Caco-2 (cell line): Measurements from ENCODE around the gene SEC23B. TPM values are rescaled to one million over a fixed set of nuclear protein-coding genes. Genes with fewer than 3 reads are reported as not detected.

Source experiments
- BruUV-seq: library from RNA; stranded (reverse); fragments of 400-500 nt; replicated peaks from 2 replicates; lab custom pipeline; 2021; lab: Mats Ljungman, UMichigan
- CTCF ChIA-PET: fragments of 300-600 bp; sonication (Branson Sonifier 250); formaldehyde crosslinking; loops from one replicate; lab custom pipeline; 2022; ENCODE audit warnings: antibody characterized with exemption; lab: Charles Lee
- POLR2A ChIA-PET: fragments of 300-600 bp; sonication (Branson Sonifier 250); formaldehyde crosslinking; loops from one replicate; lab custom pipeline; 2022; ENCODE audit warnings: antibody characterized with exemption; lab: Charles Lee
- DNase-seq, 2 experiments: peaks; one replicate each; pipeline versions ENCODE4 v3.0.0 to v3.0.0-alpha.2; 2020 to 2022
- H3K27me3 ChIP-seq: replicated peaks from 2 replicates; pipeline ENCODE4 v1.6.0; 2011; ENCODE audit warnings: low read length; ENCODE audit not compliant: control insufficient read depth, insufficient read depth
- H3K36me3 ChIP-seq: 2 replicates; pipeline ENCODE4 v1.5.1; 2011; ENCODE audit warnings: low read length; ENCODE audit not compliant: control insufficient read depth, insufficient read depth
- H3K4me1 ChIP-seq: fragments of 250-450 bp; sonication (Bioruptor Pico); 2 replicates; pipeline ENCODE4 v1.5.1; 2020; ENCODE audit warnings: mild to moderate bottlenecking
- H3K4me3 ChIP-seq: 2 replicates; pipeline ENCODE4 v1.5.1; 2011; ENCODE audit warnings: low read depth, mild to moderate bottlenecking, control low read depth, low read length
- H3K9me3 ChIP-seq: fragments of 250-450 bp; sonication (Bioruptor Pico); 2 replicates; pipeline ENCODE4 v1.5.1; 2020; ENCODE audit warnings: mild to moderate bottlenecking, moderate library complexity
- H3K27ac Mint-ChIP-seq: one replicate; pipeline ENCODE4 v1.8.0; 2022; ENCODE audit warnings: mixed read lengths; ENCODE audit not compliant: unreplicated experiment
- H3K27me3 Mint-ChIP-seq: one replicate; pipeline ENCODE4 v1.8.0; 2022; ENCODE audit warnings: mixed read lengths; ENCODE audit not compliant: insufficient read depth, unreplicated experiment
- H3K36me3 Mint-ChIP-seq: one replicate; pipeline ENCODE4 v1.8.0; 2022; ENCODE audit warnings: mild to moderate bottlenecking, mixed read lengths; ENCODE audit not compliant: insufficient read depth, unreplicated experiment
- H3K4me1 Mint-ChIP-seq: one replicate; pipeline ENCODE4 v1.8.0; 2022; ENCODE audit warnings: low read depth, mixed read lengths; ENCODE audit not compliant: unreplicated experiment
- H3K4me3 Mint-ChIP-seq: one replicate; pipeline ENCODE4 v1.8.0; 2022; ENCODE audit warnings: mild to moderate bottlenecking, moderate library complexity, mixed read lengths; ENCODE audit not compliant: unreplicated experiment
- H3K9me3 Mint-ChIP-seq: one replicate; pipeline ENCODE4 v1.8.0; 2022; ENCODE audit warnings: mixed read lengths; ENCODE audit not compliant: unreplicated experiment
- CTCF ChIP-seq, 2 experiments: fragments of 200-600 bp in 1 of 2; IDR thresholded peaks; 1 replicate in 1 of 2; 2 replicates in 1 of 2; pipeline versions ENCODE4 v1.5.1 to v1.8.0; 2011 to 2022; ENCODE audit warnings: antibody characterized with exemption in 1 of 2, control low read depth in 1 of 2, inconsistent platforms in 1 of 2, low read depth in 1 of 2, low read length in 1 of 2, mild to moderate bottlenecking in 1 of 2, moderate library complexity in 1 of 2; ENCODE audit not compliant: insufficient read depth in 1 of 2, severe bottlenecking in 1 of 2, unreplicated experiment in 1 of 2
- intact Hi-C: fragments of 100-400 bp; cut with micrococcal nuclease; formaldehyde crosslinking; loops from one replicate; pipeline ENCODE4 v1.10.0; 2022; ENCODE audit not compliant: unreplicated experiment
- total RNA-seq: library from RNA; stranded (reverse); gene quantifications from 2 replicates; pipeline ENCODE4 v1.2.3, GENCODE V29; 2022

Gene SEC23B
- total RNA-seq, 1 experiment from 2014 or later, result 84.1 TPM

GRCh38 chr20:18545566-18545965 is 37.8 kb downstream of the SEC23B start:
- H3K9me3 ChIP-seq, result no peaks in the 10 kb centered on the region
- intact Hi-C loops, result no loop called here
- ChIA-PET POLR2A (no interaction called here), CTCF (no interaction called here)
- no peak for TF ChIP-seq CTCF (IDR thresholded peaks at IDR 0.05; ENCODE audit: insufficient read depth in 1 of 2, low read depth in 1 of 2, low read length in 1 of 2, severe bottlenecking in 1 of 2, unreplicated experiment in 1 of 2)
- Mint-ChIP-seq H3K4me3 (no peak overlapping the region), H3K9me3 (no peaks in the 10 kb centered on the region), H3K27me3 (no peaks in the 10 kb centered on the region), H3K27ac (no peak overlapping the region), H3K36me3 (peaks cover 57% of the 10 kb centered on the region), H3K4me1 (no peaks in the 10 kb centered on the region)
- no TSS peak for BruUV-seq
- no peaks in the 10 kb centered on the region for H3K27me3 ChIP-seq
- H3K4me3 ChIP-seq, result no peak overlapping the region
- H3K36me3 ChIP-seq, result peaks cover 3% of the 10 kb centered on the region; the same call in 1 of the 2 replicates
- no peak for DNase-seq
- no peaks in the 10 kb centered on the region for H3K4me1 ChIP-seq

GRCh38 chr20:18548465-18548864 is 40.7 kb downstream of the SEC23B start:
- intact Hi-C loops, result no loop called here
- no peaks in the 10 kb centered on the region; the same call in 1 of the 2 replicates for H3K9me3 ChIP-seq
- ChIA-PET CTCF (no interaction called here), POLR2A (no interaction called here)
- Mint-ChIP-seq H3K9me3 (no peaks in the 10 kb centered on the region), H3K27ac (no peak overlapping the region), H3K27me3 (no peaks in the 10 kb centered on the region), H3K4me3 (no peak overlapping the region), H3K36me3 (peaks cover 62% of the 10 kb centered on the region), H3K4me1 (no peaks in the 10 kb centered on the region)
- no TSS peak for BruUV-seq
- H3K4me1 ChIP-seq, result no peaks in the 10 kb centered on the region
- DNase-seq, result no peak
- H3K4me3 ChIP-seq, result no peak overlapping the region
- no peak for TF ChIP-seq CTCF (IDR thresholded peaks at IDR 0.05; ENCODE audit: insufficient read depth in 1 of 2, low read depth in 1 of 2, low read length in 1 of 2, severe bottlenecking in 1 of 2, unreplicated experiment in 1 of 2)
- H3K36me3 ChIP-seq, result peaks cover 4% of the 10 kb centered on the region; the same call in 1 of the 2 replicates
- H3K27me3 ChIP-seq, result no peaks in the 10 kb centered on the region

GRCh38 chr20:18553746-18554145 is 46.0 kb downstream of the SEC23B start:
- H3K4me3 ChIP-seq, result no peak overlapping the region
- no TSS peak for BruUV-seq
- peaks cover 4% of the 10 kb centered on the region for H3K36me3 ChIP-seq
- H3K27ac Mint-ChIP-seq, result no peak overlapping the region
- no peaks in the 10 kb centered on the region for H3K27me3 ChIP-seq
- no peaks in the 10 kb centered on the region; the same call in 1 of the 2 replicates for H3K9me3 ChIP-seq
- H3K36me3 Mint-ChIP-seq, result peaks cover 65% of the 10 kb centered on the region
- H3K4me1 ChIP-seq, result no peaks in the 10 kb centered on the region
- DNase-seq, result no peak
- no peaks in the 10 kb centered on the region for H3K9me3 Mint-ChIP-seq
- no peak for TF ChIP-seq CTCF (IDR thresholded peaks at IDR 0.05; ENCODE audit: insufficient read depth in 1 of 2, low read depth in 1 of 2, low read length in 1 of 2, severe bottlenecking in 1 of 2, unreplicated experiment in 1 of 2)
- H3K27me3 Mint-ChIP-seq, result no peaks in the 10 kb centered on the region
- H3K4me1 Mint-ChIP-seq, result no peaks in the 10 kb centered on the region
- POLR2A ChIA-PET, result no interaction called here
- CTCF ChIA-PET, result no interaction called here
- no peak overlapping the region for H3K4me3 Mint-ChIP-seq
- intact Hi-C loops, result no loop called here
